GM18520 (cell line): ENCODE results near the gene WFDC5.
"Not testable (repeated sequence)": the region's sequence is repeated elsewhere in the genome, so short reads cannot be mapped to it uniquely, and the experiment has no call there.

Experiments used
- ATAC-seq: cut with Tn5 transposase; IDR thresholded peaks from one replicate; pipeline ENCODE4 v1.9.1; 2021; ENCODE audit not compliant: unreplicated experiment

WFDC5 gene

GRCh38 chr20:45114465-45115385 lies at the start of gene WFDC5:
WFDC5 (minus strand) TSS chr20:45115174; CDS start chr20:45115083, 91 bp downstream.
- no peak for ATAC-seq

- ATAC-seq: no peak
Measured at GRCh38 chr20:45163083-45163803, 48.3 kb upstream of the WFDC5 start.

- ATAC-seq: no peak
Measured at GRCh38 chr20:45157962-45158361, 43.0 kb upstream of the WFDC5 start.

- ATAC-seq: no peak
Measured at GRCh38 chr20:45156713-45157112, 41.7 kb upstream of the WFDC5 start.

GRCh38 chr20:45154794-45155193 lies 39.8 kb upstream of the WFDC5 start:
- ATAC-seq: not testable (repeated sequence)

GRCh38 chr20:45154183-45154582 lies 39.2 kb upstream of the WFDC5 start:
- ATAC-seq: no peak

GRCh38 chr20:45153752-45154151 lies 38.8 kb upstream of the WFDC5 start:
- ATAC-seq: no peak

- ATAC-seq: no peak
Measured at GRCh38 chr20:45153147-45153546, 38.2 kb upstream of the WFDC5 start.

- no peak for ATAC-seq
Measured at GRCh38 chr20:45152405-45152804, 37.4 kb upstream of the WFDC5 start.

- no peak for ATAC-seq
Measured at GRCh38 chr20:45149062-45149461, 34.1 kb upstream of the WFDC5 start.

- ATAC-seq: no peak
Measured at GRCh38 chr20:45140836-45141235, 25.9 kb upstream of the WFDC5 start.

- not testable (repeated sequence) for ATAC-seq
Measured at GRCh38 chr20:45139733-45140375, 24.9 kb upstream of the WFDC5 start.

GRCh38 chr20:45138561-45139300 lies 23.8 kb upstream of the WFDC5 start:
- no peak for ATAC-seq

- ATAC-seq: no peak
Measured at GRCh38 chr20:45136911-45137310, 21.9 kb upstream of the WFDC5 start.

GRCh38 chr20:45128099-45128498 lies 13.1 kb upstream of the WFDC5 start:
- no peak for ATAC-seq

GRCh38 chr20:45124365-45124764 lies 9.4 kb upstream of the WFDC5 start, which contains the start of gene WFDC12:
WFDC12 (minus strand) TSS chr20:45124465; CDS start chr20:45124447, 18 bp downstream.
- no peak for ATAC-seq

- no peak for ATAC-seq
Measured at GRCh38 chr20:45121388-45121787, 6.4 kb upstream of the WFDC5 start.

GRCh38 chr20:45119556-45120266 lies 4.7 kb upstream of the WFDC5 start:
- ATAC-seq: no peak

GRCh38 chr20:45118028-45118427 lies 3.1 kb upstream of the WFDC5 start:
- no peak for ATAC-seq

GRCh38 chr20:45117581-45117980 lies 2.6 kb upstream of the WFDC5 start:
- ATAC-seq: no peak
